Ectodermal cell (in vitro differentiated cells): ENCODE data around the gene SLC6A11.

Experiments
- H3K27ac ChIP-seq: 2 replicates; pipeline ENCODE4 v1.7.0; 2013; ENCODE audit warnings: mild to moderate bottlenecking, low read depth, low read length; ENCODE audit not compliant: insufficient read depth, poor library complexity, severe bottlenecking
- H3K27me3 ChIP-seq: 2 replicates; pipeline ENCODE4 v1.7.0; 2013; ENCODE audit warnings: mild to moderate bottlenecking, low read length; ENCODE audit not compliant: insufficient read depth, control insufficient read depth, poor library complexity, severe bottlenecking
- H3K36me3 ChIP-seq: one replicate; pipeline ENCODE4 v1.7.0; 2013; ENCODE audit warnings: low read length; ENCODE audit not compliant: control insufficient read depth, insufficient read depth
- H3K4me1 ChIP-seq: one replicate; pipeline ENCODE4 v1.7.0; 2013; ENCODE audit warnings: low read length; ENCODE audit not compliant: control insufficient read depth, insufficient read depth
- H3K4me3 ChIP-seq: 2 replicates; pipeline ENCODE4 v1.7.0; 2013; ENCODE audit warnings: low read depth, low read length, control low read depth; ENCODE audit not compliant: insufficient read depth
- H3K9me3 ChIP-seq: 2 replicates; pipeline ENCODE4 v1.7.0; 2013; ENCODE audit warnings: mild to moderate bottlenecking, low read length, moderate library complexity; ENCODE audit not compliant: control insufficient read depth
- WGBS, 2 experiments: methylation state at CpG; one replicate each; pipeline ENCODE4 v1.1.7; 2013; ENCODE audit warnings: missing lambda C conversion rate in 2 of 2; 5-methylcytosine and 5-hydroxymethylcytosine counted together

Gene SLC6A11

GRCh38 chr3:10855083-10855870 is 39.2 kb downstream of the SLC6A11 start:
- peaks cover 7% of the 10 kb centered on the region for H3K27me3 ChIP-seq
- H3K9me3 ChIP-seq: no peaks in the 10 kb centered on the region
- no peak overlapping the region for H3K27ac ChIP-seq
- no peaks in the 10 kb centered on the region for H3K36me3 ChIP-seq
- WGBS, 2 experiments: 85 to 90% methylated on average over 2 of the region's 2 CpGs
- peaks cover 4% of the 10 kb centered on the region for H3K4me1 ChIP-seq
- no peak overlapping the region for H3K4me3 ChIP-seq

DNA sequence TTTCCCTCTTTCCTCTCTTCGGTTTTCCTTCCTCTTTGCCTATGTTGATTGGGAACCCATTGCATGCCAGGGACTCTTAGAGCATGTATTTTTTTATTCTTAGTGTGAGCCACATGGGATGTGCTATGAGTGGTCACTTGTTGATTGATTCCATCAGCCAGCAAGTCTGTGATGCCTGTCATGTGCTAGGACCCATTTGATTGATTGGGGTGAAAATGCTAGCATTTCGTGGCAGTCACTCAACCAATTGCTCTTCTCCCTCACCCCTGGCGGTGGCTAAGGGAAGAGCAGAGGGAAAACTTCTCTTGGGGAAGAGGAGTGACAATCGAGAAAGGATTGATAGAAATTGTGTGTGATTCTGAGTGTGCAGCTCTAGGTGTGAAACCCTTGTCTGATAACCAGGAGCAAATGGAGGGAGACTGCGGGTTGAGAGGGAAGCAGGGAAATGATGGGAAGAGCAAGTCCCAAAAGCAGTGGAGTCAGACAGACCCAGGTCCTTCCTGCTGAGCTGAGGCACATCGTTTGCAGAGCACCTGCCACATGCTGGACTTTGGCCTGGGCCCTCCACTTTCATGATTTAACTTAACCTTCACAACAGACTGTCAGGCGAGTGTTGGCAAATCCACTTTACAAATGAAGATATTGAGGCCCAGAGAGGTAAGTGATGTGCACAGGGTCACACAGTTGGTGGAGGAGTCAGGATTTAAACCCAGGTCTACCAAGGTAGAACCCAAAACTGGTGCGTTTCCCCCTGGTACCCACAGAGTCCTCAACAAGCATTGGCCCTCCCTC is 40.0 kb downstream of the SLC6A11 start:
- no peaks in the 10 kb centered on the region for H3K36me3 ChIP-seq
- 67 to 71% methylated on average over 8 of the region's 8 CpGs for WGBS, 2 experiments
- no peaks in the 10 kb centered on the region for H3K9me3 ChIP-seq
- H3K4me1 ChIP-seq: peaks cover 2% of the 10 kb centered on the region
- peaks cover 14% of the 10 kb centered on the region for H3K27me3 ChIP-seq
- no peak overlapping the region for H3K4me3 ChIP-seq
- H3K27ac ChIP-seq: no peak overlapping the region

DNA sequence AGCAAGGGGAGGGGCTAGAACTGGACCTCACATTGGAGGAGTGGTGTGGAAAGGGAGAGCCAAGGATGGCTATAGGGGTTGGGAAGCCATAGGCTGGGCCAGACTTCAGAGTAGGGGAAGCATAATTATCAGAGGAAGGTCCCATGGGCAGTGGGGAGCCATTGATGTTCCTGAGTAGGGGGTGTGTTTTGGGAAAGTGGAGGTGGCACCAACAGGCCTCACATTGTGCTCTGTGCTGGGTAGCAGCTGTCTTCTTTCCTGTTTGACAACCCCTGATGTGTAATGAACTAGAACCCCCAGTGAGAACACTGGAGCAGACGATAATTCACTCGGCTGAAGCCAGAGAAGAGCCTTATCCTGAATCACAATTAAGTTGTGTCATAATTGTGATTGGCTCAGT is 41.2 kb downstream of the SLC6A11 start:
- WGBS, 2 experiments: 49 to 71% methylated on average over 2 of the region's 2 CpGs
- no peaks in the 10 kb centered on the region for H3K4me1 ChIP-seq
- H3K9me3 ChIP-seq: no peaks in the 10 kb centered on the region
- H3K36me3 ChIP-seq: no peaks in the 10 kb centered on the region
- peaks cover 21% of the 10 kb centered on the region for H3K27me3 ChIP-seq
- H3K4me3 ChIP-seq: no peak overlapping the region
- H3K27ac ChIP-seq: no peak overlapping the region

DNA sequence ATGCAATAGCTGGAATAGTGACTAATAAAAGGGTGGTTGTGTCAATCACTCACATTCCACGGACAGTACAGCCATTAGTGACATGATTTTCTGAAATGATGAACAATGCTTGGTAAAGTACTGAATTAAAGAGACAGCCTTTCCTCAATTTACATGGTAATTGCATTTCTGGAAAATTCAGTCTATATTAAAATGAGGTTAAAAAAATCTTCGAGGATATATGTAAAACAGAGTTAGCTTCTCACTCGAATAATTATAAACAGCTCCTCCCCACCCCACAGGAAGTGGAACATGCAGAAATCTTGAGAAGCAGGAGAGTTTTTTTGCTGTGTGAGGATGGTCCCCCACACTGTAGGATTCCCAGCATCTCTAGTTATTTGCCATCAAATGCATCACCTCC is 42.1 kb downstream of the SLC6A11 start:
- Histone ChIP-seq H3K27me3 (peaks cover 28% of the 10 kb centered on the region), H3K4me1 (no peaks in the 10 kb centered on the region), H3K9me3 (no peaks in the 10 kb centered on the region), H3K4me3 (no peak overlapping the region), H3K27ac (no peak overlapping the region), H3K36me3 (no peaks in the 10 kb centered on the region)
- WGBS, 2 experiments: 90 to 98% methylated on average over 1 to 2 of the region's 3 CpGs

- no peak overlapping the region for H3K4me3 ChIP-seq
- WGBS, 2 experiments: 40 to 46% methylated on average over 5 of the region's 5 CpGs
- no peak overlapping the region for H3K27ac ChIP-seq
- peaks cover 44% of the 10 kb centered on the region for H3K27me3 ChIP-seq
- no peaks in the 10 kb centered on the region for H3K9me3 ChIP-seq
- H3K4me1 ChIP-seq: no peaks in the 10 kb centered on the region
- no peaks in the 10 kb centered on the region for H3K36me3 ChIP-seq
Observed at GRCh38 chr3:10867384-10867783, 51.4 kb downstream of the SLC6A11 start.

- H3K9me3 ChIP-seq: no peaks in the 10 kb centered on the region
- WGBS, 2 experiments: 74 to 77% methylated on average over 7 of the region's 7 CpGs
- no peaks in the 10 kb centered on the region for H3K4me1 ChIP-seq
- no peak overlapping the region for H3K4me3 ChIP-seq
- no peak overlapping the region for H3K27ac ChIP-seq
- no peaks in the 10 kb centered on the region for H3K36me3 ChIP-seq
- peaks cover 42% of the 10 kb centered on the region for H3K27me3 ChIP-seq
Observed at GRCh38 chr3:10869460-10869859, 53.4 kb downstream of the SLC6A11 start.

- Histone ChIP-seq H3K4me3 (no peak overlapping the region), H3K27me3 (peaks cover 42% of the 10 kb centered on the region), H3K36me3 (no peaks in the 10 kb centered on the region), H3K27ac (no peak overlapping the region), H3K4me1 (no peaks in the 10 kb centered on the region), H3K9me3 (no peaks in the 10 kb centered on the region)
- 87 to 93% methylated on average over 1 of the region's 1 CpG for WGBS, 2 experiments
Observed at GRCh38 chr3:10870296-10870695, 54.3 kb downstream of the SLC6A11 start.

DNA sequence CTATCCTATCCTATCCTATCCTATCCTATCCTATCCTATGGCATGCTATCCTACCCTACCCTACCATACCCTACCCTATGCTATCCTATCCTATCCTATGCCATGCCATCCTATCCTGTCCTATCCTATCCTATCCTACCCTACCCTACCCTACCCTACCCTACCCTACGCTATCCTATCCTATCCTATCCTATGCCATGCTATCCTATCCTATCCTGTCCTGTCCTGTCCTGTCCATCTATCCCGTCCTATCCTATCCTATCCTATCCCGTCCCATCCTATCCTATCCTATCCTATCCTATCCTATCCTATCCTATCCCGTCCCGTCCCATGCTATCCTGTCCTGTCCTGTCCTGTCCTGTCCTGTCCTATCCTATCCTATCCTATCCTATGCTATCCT is 57.4 kb downstream of the SLC6A11 start:
- H3K36me3 ChIP-seq: no peaks in the 10 kb centered on the region
- H3K4me3 ChIP-seq: no peak overlapping the region
- H3K27ac ChIP-seq: no peak overlapping the region
- 75 to 78% methylated on average over 5 of the region's 5 CpGs for WGBS, 2 experiments
- no peaks in the 10 kb centered on the region for H3K4me1 ChIP-seq
- H3K27me3 ChIP-seq: peaks cover 48% of the 10 kb centered on the region
- no peaks in the 10 kb centered on the region for H3K9me3 ChIP-seq

DNA sequence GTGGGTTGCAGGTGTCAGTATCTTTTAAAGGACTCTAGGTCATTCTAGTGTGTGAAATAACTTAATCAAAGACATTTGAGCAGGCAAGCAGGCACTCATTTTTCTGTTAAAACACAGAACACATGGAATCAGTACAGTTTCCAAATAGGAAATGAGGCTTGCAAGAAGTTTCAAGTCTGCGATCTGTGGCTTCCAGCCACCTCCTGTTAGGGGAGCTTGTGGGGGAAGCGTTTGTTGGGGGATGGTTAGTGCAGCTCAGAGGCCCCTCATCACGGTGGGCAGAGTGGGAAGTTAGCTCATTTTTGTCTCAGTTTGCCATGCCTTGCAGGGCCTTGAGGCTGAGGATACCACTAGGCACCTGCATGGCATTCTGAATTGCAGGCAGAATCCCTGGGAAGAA is 59.9 kb downstream of the SLC6A11 start:
- H3K27ac ChIP-seq: no peak overlapping the region
- H3K4me1 ChIP-seq: no peaks in the 10 kb centered on the region
- WGBS, 2 experiments: 83 to 85% methylated on average over 3 of the region's 3 CpGs
- H3K36me3 ChIP-seq: no peaks in the 10 kb centered on the region
- H3K27me3 ChIP-seq: peaks cover 52% of the 10 kb centered on the region
- H3K9me3 ChIP-seq: no peaks in the 10 kb centered on the region
- no peak overlapping the region for H3K4me3 ChIP-seq

DNA sequence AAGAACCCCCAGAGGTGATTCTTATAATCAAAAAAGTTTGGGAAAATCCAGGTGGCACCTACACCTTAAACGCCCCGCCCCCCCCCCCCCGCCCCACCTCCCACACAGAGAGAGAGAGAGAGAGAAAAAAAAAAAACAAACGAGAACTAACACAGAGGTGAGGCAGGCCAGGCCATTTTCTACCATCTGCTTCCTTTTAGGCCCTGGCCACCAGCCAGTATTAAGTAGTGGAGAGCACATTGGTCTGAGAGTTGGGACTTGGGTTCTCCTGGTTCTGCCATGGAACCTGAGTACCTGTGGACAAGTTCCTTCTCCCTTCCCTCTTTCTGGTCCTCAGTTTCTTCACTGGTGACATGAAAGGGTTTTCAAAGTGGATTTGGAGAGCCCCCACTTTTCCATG is 60.6 kb downstream of the SLC6A11 start:
- H3K4me3 ChIP-seq: no peak overlapping the region
- no peak overlapping the region for H3K27ac ChIP-seq
- H3K27me3 ChIP-seq: peaks cover 52% of the 10 kb centered on the region
- WGBS, 2 experiments: 82 to 100% methylated on average over 1 of the region's 4 CpGs
- no peaks in the 10 kb centered on the region for H3K36me3 ChIP-seq
- no peaks in the 10 kb centered on the region for H3K9me3 ChIP-seq
- no peaks in the 10 kb centered on the region for H3K4me1 ChIP-seq
